GM10248 (cell line): ENCODE data around the gene HIGD1B.

ENCODE experiments used
- CTCF ChIA-PET: fragments of 300-600 bp; sonication (Branson Sonifier 250); formaldehyde crosslinking; extraction: SDS; loops from one replicate; lab custom pipeline; 2021; ENCODE audit warnings: antibody characterized with exemption; lab: Yijun Ruan, JAX
- POLR2A ChIA-PET: fragments of 350-650 bp; sonication (Branson Sonifier 250); formaldehyde crosslinking; extraction: SDS; loops from one replicate; lab custom pipeline; 2020; ENCODE audit warnings: antibody characterized with exemption; lab: Yijun Ruan, JAX
- DNase-seq: peaks from one replicate; pipeline ENCODE4 v3.0.0; 2012; ENCODE audit errors: extremely low spot score
- TF ChIP-seq, protein P1 (sequence below): IDR thresholded peaks from 2 replicates; pipeline ENCODE4 v1.5.1; 2012; ENCODE audit warnings: mild to moderate bottlenecking, low read depth; ENCODE audit errors: extremely low read depth, missing control alignments, control extremely low read depth

HIGD1B gene

DNA sequence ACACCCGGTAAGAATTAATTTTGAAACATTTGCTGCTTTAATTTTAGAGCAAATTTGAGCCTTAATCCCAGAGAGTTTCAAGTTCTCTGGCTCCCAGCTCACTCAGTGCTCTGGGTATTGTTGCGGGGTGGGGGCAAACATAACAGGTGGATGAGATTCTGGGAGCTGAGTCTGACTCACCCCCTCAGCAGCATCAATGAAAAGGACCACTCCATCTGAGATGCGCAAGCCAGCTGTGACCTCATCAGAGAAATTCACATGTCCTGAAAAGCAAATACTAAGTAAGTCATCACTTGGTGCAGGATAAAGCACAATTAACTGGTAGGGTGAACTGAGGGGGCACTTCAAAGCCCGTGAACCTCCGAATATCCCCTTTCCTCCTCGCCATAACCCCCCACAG lies 31.7 kb downstream of the HIGD1B start:
- CTCF ChIA-PET, result interaction anchor here (0.7 to 13.3 kb wide), 14 partner anchors 9 to 218 kb away, joined by 3 to 156 read pairs (median 4); no protein-coding TSS in a partner anchor
- POLR2A ChIA-PET, result interaction anchor here (0.6 to 0.8 kb wide), 2 partner anchors 60 to 269 kb away, joined by 4 to 7 read pairs; partner anchors contain the start of gene HEXIM1

DNA sequence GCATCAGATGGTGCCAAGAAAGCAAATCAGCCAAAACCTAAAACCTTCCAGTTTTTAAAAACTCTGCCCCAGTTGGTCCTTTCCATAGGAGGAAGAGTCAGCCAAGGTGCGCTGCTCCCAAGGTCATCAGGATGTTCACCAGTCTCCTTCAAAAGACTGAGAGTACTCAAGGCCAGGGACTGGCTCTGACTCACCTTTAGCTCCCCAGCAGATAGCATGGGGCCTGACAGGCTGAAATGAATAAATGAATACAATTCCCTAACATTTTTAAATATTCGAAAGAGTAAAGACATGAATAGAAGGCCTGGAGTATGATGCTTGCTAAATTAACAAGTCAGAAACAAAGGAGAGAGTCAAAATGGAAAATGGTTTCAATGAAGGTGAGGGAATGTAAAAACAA lies 32.4 kb downstream of the HIGD1B start:
- ChIA-PET POLR2A (interaction anchor here (0.6 kb wide), 1 partner anchor 59 kb away, joined by 7 read pairs; no protein-coding TSS in a partner anchor), CTCF (interaction anchor here (1.0 to 13.3 kb wide), 6 partner anchors 10 to 102 kb away, joined by 3 to 156 read pairs (median 6); no protein-coding TSS in a partner anchor)
- TF ChIP-seq, protein P1, sequence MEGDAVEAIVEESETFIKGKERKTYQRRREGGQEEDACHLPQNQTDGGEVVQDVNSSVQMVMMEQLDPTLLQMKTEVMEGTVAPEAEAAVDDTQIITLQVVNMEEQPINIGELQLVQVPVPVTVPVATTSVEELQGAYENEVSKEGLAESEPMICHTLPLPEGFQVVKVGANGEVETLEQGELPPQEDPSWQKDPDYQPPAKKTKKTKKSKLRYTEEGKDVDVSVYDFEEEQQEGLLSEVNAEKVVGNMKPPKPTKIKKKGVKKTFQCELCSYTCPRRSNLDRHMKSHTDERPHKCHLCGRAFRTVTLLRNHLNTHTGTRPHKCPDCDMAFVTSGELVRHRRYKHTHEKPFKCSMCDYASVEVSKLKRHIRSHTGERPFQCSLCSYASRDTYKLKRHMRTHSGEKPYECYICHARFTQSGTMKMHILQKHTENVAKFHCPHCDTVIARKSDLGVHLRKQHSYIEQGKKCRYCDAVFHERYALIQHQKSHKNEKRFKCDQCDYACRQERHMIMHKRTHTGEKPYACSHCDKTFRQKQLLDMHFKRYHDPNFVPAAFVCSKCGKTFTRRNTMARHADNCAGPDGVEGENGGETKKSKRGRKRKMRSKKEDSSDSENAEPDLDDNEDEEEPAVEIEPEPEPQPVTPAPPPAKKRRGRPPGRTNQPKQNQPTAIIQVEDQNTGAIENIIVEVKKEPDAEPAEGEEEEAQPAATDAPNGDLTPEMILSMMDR, result no peak
- DNase-seq, result no peak

More for the DNA sequence above, 31.7 kb downstream of the HIGD1B start:
- no peak for DNase-seq
- TF ChIP-seq, protein P1, result no peak

DNA sequence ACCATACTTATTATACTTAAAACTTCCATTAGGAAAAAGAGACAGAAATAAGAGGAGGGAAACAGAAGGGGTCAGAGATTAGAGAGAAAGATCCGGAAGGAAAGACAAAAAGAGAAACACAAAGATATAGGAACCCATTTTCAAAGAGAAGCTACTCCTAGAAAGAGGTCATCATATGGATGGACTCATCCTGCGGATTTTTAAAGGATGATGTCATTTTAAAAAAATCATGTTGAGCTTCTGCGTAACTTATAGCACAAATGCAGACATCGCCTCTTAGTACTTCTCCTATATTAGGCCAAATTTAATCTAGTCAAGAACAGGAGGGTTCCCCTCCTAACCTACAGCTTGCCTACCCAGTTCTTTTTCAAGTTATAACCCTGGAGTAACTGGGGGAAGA lies 33.5 kb downstream of the HIGD1B start:
- DNase-seq, result no peak
- TF ChIP-seq, protein P1, result no peak
- ChIA-PET CTCF (interaction anchor here (0.6 to 13.3 kb wide), 7 partner anchors 10 to 103 kb away, joined by 3 to 156 read pairs (median 4); no protein-coding TSS in a partner anchor), POLR2A (no interaction called here)

DNA sequence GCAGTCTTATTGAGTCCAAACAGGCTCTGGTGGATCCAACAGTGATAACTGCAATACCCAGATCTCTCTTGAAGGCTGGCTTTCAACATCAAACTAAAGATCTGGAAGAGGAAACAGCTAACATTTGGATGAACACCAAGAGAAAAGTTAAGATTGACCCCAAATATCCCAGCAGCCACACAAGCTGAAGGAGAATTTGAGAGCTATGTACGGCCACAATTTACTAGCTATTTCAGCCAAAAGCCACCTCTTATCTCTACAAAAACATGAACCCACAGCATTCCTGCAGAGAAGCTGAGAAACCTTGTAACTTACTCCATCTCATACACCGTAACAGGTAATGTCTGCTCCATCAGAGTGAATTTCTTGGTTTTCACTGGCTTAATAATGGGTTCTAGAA lies 37.3 kb downstream of the HIGD1B start:
- ChIA-PET CTCF (interaction anchor here (1.0 to 13.3 kb wide), 7 partner anchors 11 to 250 kb away, joined by 3 to 156 read pairs (median 7); partner anchors contain the start of gene ACBD4), POLR2A (interaction anchor here (1.0 kb wide), 1 partner anchor 264 kb away, joined by 3 read pairs; the partner anchor contains the start of gene HEXIM1)
- TF ChIP-seq, protein P1, result no peak
- no peak for DNase-seq

DNA sequence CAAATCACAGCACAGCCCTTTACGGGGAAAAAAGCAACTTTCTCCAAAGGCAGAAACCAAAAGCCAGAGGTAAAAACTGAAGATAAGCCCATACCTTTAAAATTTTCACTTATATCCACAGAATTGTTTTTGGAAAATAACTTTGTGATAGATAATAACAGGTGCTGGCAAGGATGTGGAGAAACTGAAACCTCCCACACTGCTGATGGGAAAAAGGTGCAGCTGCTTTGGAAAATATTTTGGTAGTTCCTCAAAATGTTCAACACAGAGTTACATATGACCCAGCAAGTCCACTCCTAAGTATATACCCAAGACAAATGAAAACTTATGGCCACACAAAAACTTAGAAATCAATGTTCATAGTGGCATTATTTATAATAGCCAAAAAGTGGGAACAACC lies 39.3 kb downstream of the HIGD1B start:
- CTCF ChIA-PET, result interaction anchor here (1.7 to 5.1 kb wide), 2 partner anchors 22 to 213 kb away, joined by 4 to 23 read pairs; no protein-coding TSS in a partner anchor
- POLR2A ChIA-PET, result no interaction called here
- TF ChIP-seq, protein P1, result no peak
- DNase-seq, result no peak

DNA sequence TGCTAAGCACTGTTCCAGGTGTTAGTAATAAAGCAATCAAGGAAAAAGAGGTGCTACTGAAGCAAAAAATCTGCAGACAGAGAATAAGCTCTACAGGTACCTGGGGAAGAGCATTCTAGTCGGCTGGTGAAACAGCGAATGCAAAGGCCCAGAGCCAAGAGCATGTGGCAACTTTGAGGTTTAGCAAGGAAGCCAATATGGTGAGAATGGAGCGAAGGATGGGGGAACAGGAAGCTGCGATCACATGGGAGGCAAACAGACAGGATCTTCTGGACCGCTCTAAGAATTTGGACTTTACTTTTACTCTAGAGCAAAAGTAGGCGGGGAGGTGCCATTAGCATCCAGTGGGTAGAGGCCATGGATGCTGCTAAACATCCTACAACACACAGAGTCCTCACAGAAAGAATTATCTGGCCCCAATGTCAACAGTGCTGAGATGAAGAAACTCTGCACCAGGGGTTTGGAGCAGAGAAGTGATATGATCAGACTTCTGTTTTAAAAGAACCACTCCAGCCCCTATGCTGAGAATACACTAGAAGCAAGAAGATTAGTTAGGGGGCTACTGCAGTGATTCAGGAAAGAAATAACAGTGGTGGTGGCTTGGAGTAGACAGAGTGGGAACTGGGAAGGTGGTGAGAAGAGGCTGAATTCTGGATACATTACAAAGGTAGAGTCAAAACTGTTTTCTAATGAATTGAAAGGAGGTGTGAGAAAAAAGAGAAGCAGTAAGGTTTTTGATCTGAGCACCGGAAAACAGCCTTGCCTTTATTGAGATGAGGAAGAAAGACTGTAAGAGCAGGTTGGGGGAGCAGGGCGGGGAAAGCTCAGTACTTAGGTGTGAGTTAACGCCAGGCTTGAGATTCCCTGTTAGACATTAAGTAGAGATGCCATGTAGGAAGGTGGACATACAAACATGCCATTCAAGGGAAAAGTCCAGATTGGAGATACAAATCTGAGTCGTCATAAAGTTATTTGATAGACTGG lies 40.6 kb downstream of the HIGD1B start:
- POLR2A ChIA-PET, result no interaction called here
- CTCF ChIA-PET, result interaction anchor here (1.7 to 5.1 kb wide), 2 partner anchors 24 to 211 kb away, joined by 4 to 23 read pairs; no protein-coding TSS in a partner anchor
- TF ChIP-seq, protein P1, result no peak
- DNase-seq, result no peak
